DND-41 (cell line): Measurements from ENCODE around the gene SEM1.

Experiments
- ATAC-seq: fragments of 200-7000 bp; cut with Tn5 transposase; 3 replicates; pipeline ENCODE4 v1.9.1; 2021; ENCODE audit warnings: low read depth; ENCODE audit not compliant: insufficient read depth
- DNase-seq: peaks from one replicate; pipeline ENCODE4 v3.0.0-alpha.2; 2020
- H2AFZ ChIP-seq: 2 replicates; pipeline ENCODE4 v1.6.0; 2012; ENCODE audit warnings: low read depth, low read length
- H3K27ac ChIP-seq: 2 replicates; pipeline ENCODE4 v1.5.1; 2012; ENCODE audit warnings: low read length, inconsistent platforms
- H3K27me3 ChIP-seq: fragments of 200-600 bp; sonication (generic); 2 replicates; pipeline ENCODE4 v1.6.0; 2012; ENCODE audit warnings: low read length, mild to moderate bottlenecking, inconsistent platforms; ENCODE audit not compliant: insufficient read depth, poor library complexity
- H3K36me3 ChIP-seq: 2 replicates; pipeline ENCODE4 v1.5.1; 2012; ENCODE audit warnings: low read length, inconsistent platforms; ENCODE audit not compliant: insufficient read depth
- H3K4me1 ChIP-seq: 2 replicates; pipeline ENCODE4 v1.5.1; 2012; ENCODE audit warnings: mild to moderate bottlenecking, low read length; ENCODE audit not compliant: insufficient read depth
- H3K4me2 ChIP-seq: 2 replicates; pipeline ENCODE4 v1.6.0; 2012; ENCODE audit warnings: mild to moderate bottlenecking, moderate library complexity, low read length, inconsistent platforms; ENCODE audit not compliant: insufficient read depth
- H3K4me3 ChIP-seq, 2 experiments: fragments of 200-600 bp in 1 of 2; shearing (Covaris generic) in 1 of 2; 2 replicates each; pipeline ENCODE4 v1.5.1; 2012 to 2016; ENCODE audit warnings: inconsistent platforms in 2 of 2, low read length in 2 of 2, mild to moderate bottlenecking in 2 of 2, low read depth in 1 of 2, moderate library complexity in 1 of 2
- H3K79me2 ChIP-seq: 2 replicates; pipeline ENCODE4 v1.6.0; 2012; ENCODE audit warnings: low read length, inconsistent platforms; ENCODE audit not compliant: insufficient read depth
- H3K9ac ChIP-seq: 2 replicates; pipeline ENCODE4 v1.6.0; 2012; ENCODE audit warnings: low read depth, mild to moderate bottlenecking, inconsistent platforms, low read length, moderate library complexity
- H3K9me3 ChIP-seq: 2 replicates; pipeline ENCODE4 v1.5.1; 2012; ENCODE audit warnings: low read length, moderate library complexity, mild to moderate bottlenecking, inconsistent platforms; ENCODE audit not compliant: insufficient read depth, severe bottlenecking
- H4K20me1 ChIP-seq: 2 replicates; pipeline ENCODE4 v1.6.0; 2012; ENCODE audit warnings: low read length; ENCODE audit not compliant: insufficient read depth
- CTCF ChIP-seq: IDR thresholded peaks from 2 replicates; pipeline ENCODE4 v1.5.1; 2012; ENCODE audit warnings: borderline replicate concordance, low read length, moderate library complexity, mild to moderate bottlenecking; ENCODE audit not compliant: poor library complexity, severe bottlenecking; ENCODE audit errors: extremely low read depth
- EZH2 ChIP-seq: IDR thresholded peaks from 3 replicates; pipeline ENCODE4 v1.6.1; 2012; ENCODE audit warnings: borderline replicate concordance, low read depth, mild to moderate bottlenecking, moderate library complexity, low read length, inconsistent platforms; ENCODE audit not compliant: severe bottlenecking

The SEM1 gene

GRCh38 chr7:96679886-96680285 lies 29.8 kb downstream of the SEM1 start:
- peaks cover 8% of the 10 kb centered on the region; the same call in 1 of the 2 replicates for H3K36me3 ChIP-seq
- H4K20me1 ChIP-seq = no peaks in the 10 kb centered on the region; the same call in 1 of the 2 replicates
- no peak overlapping the region for H3K4me2 ChIP-seq
- no peaks in the 10 kb centered on the region for H3K9me3 ChIP-seq
- TF ChIP-seq CTCF (no peak), EZH2 (no peak)
- H3K9ac ChIP-seq = no peak overlapping the region
- no peak overlapping the region for H2AFZ ChIP-seq
- no peak overlapping the region for H3K27ac ChIP-seq
- DNase-seq (no peak), ATAC-seq (no peak)
- H3K79me2 ChIP-seq = no peaks in the 10 kb centered on the region
- no peaks in the 10 kb centered on the region for H3K4me1 ChIP-seq
- no peak overlapping the region for H3K4me3 ChIP-seq
- no peaks in the 10 kb centered on the region for H3K27me3 ChIP-seq

- Histone ChIP-seq H2AFZ (no peak overlapping the region), H3K36me3 (peaks cover 3% of the 10 kb centered on the region; the same call in 1 of the 2 replicates), H3K4me2 (no peak overlapping the region), H4K20me1 (no peaks in the 10 kb centered on the region; the same call in 1 of the 2 replicates), H3K79me2 (no peaks in the 10 kb centered on the region), H3K27ac (no peak overlapping the region), H3K27me3 (no peaks in the 10 kb centered on the region), H3K9me3 (no peaks in the 10 kb centered on the region), H3K4me3 (no peak overlapping the region), H3K4me1 (no peaks in the 10 kb centered on the region), H3K9ac (no peak overlapping the region)
- TF ChIP-seq CTCF (no peak), EZH2 (no peak)
- DNase-seq (no peak), ATAC-seq (no peak)
Measured at GRCh38 chr7:96676919-96677318, 32.7 kb downstream of the SEM1 start.

GRCh38 chr7:96675548-96675947 lies 34.1 kb downstream of the SEM1 start:
- H3K36me3 ChIP-seq = peaks cover 3% of the 10 kb centered on the region; the same call in 1 of the 2 replicates
- no peaks in the 10 kb centered on the region; the same call in 1 of the 2 replicates for H4K20me1 ChIP-seq
- no peaks in the 10 kb centered on the region for H3K4me1 ChIP-seq
- no peak for ATAC-seq
- no peak overlapping the region for H3K4me2 ChIP-seq
- no peak overlapping the region for H3K4me3 ChIP-seq
- TF ChIP-seq CTCF = no peak
- TF ChIP-seq EZH2 = no peak
- no peak for DNase-seq
- no peak overlapping the region for H3K9ac ChIP-seq
- H3K27ac ChIP-seq = no peak overlapping the region
- no peaks in the 10 kb centered on the region for H3K9me3 ChIP-seq
- H3K27me3 ChIP-seq = no peaks in the 10 kb centered on the region
- no peak overlapping the region for H2AFZ ChIP-seq
- no peaks in the 10 kb centered on the region for H3K79me2 ChIP-seq

- no peaks in the 10 kb centered on the region for H3K79me2 ChIP-seq
- H2AFZ ChIP-seq = no peak overlapping the region
- peaks cover 3% of the 10 kb centered on the region; the same call in 1 of the 2 replicates for H3K36me3 ChIP-seq
- DNase-seq (no peak), ATAC-seq (no peak)
- H3K4me3 ChIP-seq = no peak overlapping the region
- no peak overlapping the region for H3K9ac ChIP-seq
- no peaks in the 10 kb centered on the region for H3K27me3 ChIP-seq
- TF ChIP-seq EZH2 (no peak), CTCF (no peak)
- H4K20me1 ChIP-seq = no peaks in the 10 kb centered on the region; the same call in 1 of the 2 replicates
- no peak overlapping the region for H3K4me2 ChIP-seq
- no peaks in the 10 kb centered on the region for H3K9me3 ChIP-seq
- no peak overlapping the region for H3K27ac ChIP-seq
- no peaks in the 10 kb centered on the region for H3K4me1 ChIP-seq
Measured at GRCh38 chr7:96674565-96674964, 35.1 kb downstream of the SEM1 start.
